Iris pigment epithelial cell (primary cell): ENCODE data around the gene HMGN1.

ENCODE experiments used
- DNase-seq: peaks from one replicate; pipeline ENCODE4 v3.0.0-alpha.2; 2011; ENCODE audit warnings: low read depth

Gene HMGN1

GRCh38 chr21:39367783-39368182 is 18.9 kb upstream of the HMGN1 start:
- DNase-seq, result no peak

GRCh38 chr21:39366563-39366962 is 17.7 kb upstream of the HMGN1 start:
- no peak for DNase-seq

- no peak for DNase-seq
Measured at GRCh38 chr21:39364949-39365348, 16.1 kb upstream of the HMGN1 start.

- DNase-seq, result peak; percentile 43
Measured at GRCh38 chr21:39363607-39364555, 15.0 kb upstream of the HMGN1 start.

- no peak for DNase-seq
Measured at GRCh38 chr21:39362733-39363132, 13.8 kb upstream of the HMGN1 start.

- no peak for DNase-seq
Measured at GRCh38 chr21:39359382-39359781, 10.5 kb upstream of the HMGN1 start.

- peak; percentile 62 for DNase-seq
Measured at GRCh38 chr21:39353295-39353694, 4.4 kb upstream of the HMGN1 start.

GRCh38 chr21:39350094-39351005 is 1.5 kb upstream of the HMGN1 start:
- DNase-seq, result no peak

- DNase-seq, result peak; percentile 94
Measured at GRCh38 chr21:39349211-39350093, 564 bp upstream of the HMGN1 start.

- no peak for DNase-seq
Measured at GRCh38 chr21:39348040-39348354, 891 bp downstream of the HMGN1 start.

GRCh38 chr21:39347537-39347936 is 1.4 kb downstream of the HMGN1 start:
- no peak for DNase-seq

- no peak for DNase-seq
Measured at GRCh38 chr21:39346671-39347331, 2.1 kb downstream of the HMGN1 start.

- DNase-seq, result no peak
Measured at GRCh38 chr21:39346206-39346605, 2.7 kb downstream of the HMGN1 start.

- DNase-seq, result no peak
Measured at GRCh38 chr21:39345440-39345839, 3.4 kb downstream of the HMGN1 start.

GRCh38 chr21:39344848-39345247 is 4.0 kb downstream of the HMGN1 start:
- DNase-seq, result no peak

- no peak for DNase-seq
Measured at GRCh38 chr21:39341249-39341923, 7.5 kb downstream of the HMGN1 start.

GRCh38 chr21:39340687-39341086 is 8.2 kb downstream of the HMGN1 start:
- no peak for DNase-seq

- no peak for DNase-seq
Measured at GRCh38 chr21:39339231-39339630, 9.7 kb downstream of the HMGN1 start.

GRCh38 chr21:39336457-39337008 is 12.4 kb downstream of the HMGN1 start:
- DNase-seq, result no peak

- no peak for DNase-seq
Measured at GRCh38 chr21:39334611-39335010, 14.3 kb downstream of the HMGN1 start.

- no peak for DNase-seq
Measured at GRCh38 chr21:39332175-39332574, 16.7 kb downstream of the HMGN1 start.
